Suprapubic skin (tissue), 4 donors: ENCODE data around the gene NMU. TPM values are rescaled to one million over a fixed set of nuclear protein-coding genes. Genes with fewer than 3 reads are reported as not detected.

ENCODE experiments used
- total RNA-seq, 4 donors: library from RNA; depleted of rRNA; stranded (reverse); fragments of >200 nt; gene quantifications; one replicate each; pipeline ENCODE4 v1.1.0, GENCODE V29; 2016

Gene NMU
- total RNA-seq, 4 donors from 2014 or later, result 16.3 to 54.7 (median 36.7) TPM

Other genes starting within 250 kb of the NMU start
- gene TMEM165, start 240.3 kb downstream of the NMU start, total RNA-seq, result 100 to 1,000 TPM in 2 of 4 donors, 10 to 100 TPM in 2; 82.5 to 129 (median 98.3) TPM
- gene CLOCK, start 89.4 kb downstream of the NMU start, total RNA-seq, result 10 to 100 TPM; 15.9 to 20.7 (median 19.0) TPM
- gene PDCL2, start 44.1 kb downstream of the NMU start, total RNA-seq, result not detected
- not detected for gene EXOC1L, start 183.5 kb upstream of the NMU start, total RNA-seq
- 10 to 100 TPM; 27.1 to 60.1 (median 32.9) TPM for gene EXOC1, start 217.3 kb upstream of the NMU start, total RNA-seq